Gastrocnemius medialis (tissue), 4 donors: ENCODE results near the gene TCERG1L.
"Not testable (repeated sequence)": the region's sequence is repeated elsewhere in the genome, so short reads cannot be mapped to it uniquely, and the experiment has no call there.

Source experiments
- POLR2A ChIP-seq, 2 donors: fragments of 450-650 bp; IDR thresholded peaks; one replicate each; pipeline ENCODE4 v1.6.1; 2017; ENCODE audit warnings: antibody characterized with exemption in 2 of 2, mild to moderate bottlenecking in 2 of 2, moderate library complexity in 2 of 2
- TF ChIP-seq, protein P1 (sequence below), 5 experiments: fragments of 450-650 bp in 3 of 5; fragments of 200-600 bp in 2 of 5; sonication (generic) in 2 of 5; IDR thresholded peaks in 4 of 5; conservative IDR thresholded peaks in 1 of 5; 1 replicate in 4 of 5; 2 replicates in 1 of 5; pipeline ENCODE4 v1.5.1; 2016 to 2019; ENCODE audit warnings: antibody characterized with exemption in 5 of 5, mild to moderate bottlenecking in 3 of 5, moderate library complexity in 3 of 5

DNA sequence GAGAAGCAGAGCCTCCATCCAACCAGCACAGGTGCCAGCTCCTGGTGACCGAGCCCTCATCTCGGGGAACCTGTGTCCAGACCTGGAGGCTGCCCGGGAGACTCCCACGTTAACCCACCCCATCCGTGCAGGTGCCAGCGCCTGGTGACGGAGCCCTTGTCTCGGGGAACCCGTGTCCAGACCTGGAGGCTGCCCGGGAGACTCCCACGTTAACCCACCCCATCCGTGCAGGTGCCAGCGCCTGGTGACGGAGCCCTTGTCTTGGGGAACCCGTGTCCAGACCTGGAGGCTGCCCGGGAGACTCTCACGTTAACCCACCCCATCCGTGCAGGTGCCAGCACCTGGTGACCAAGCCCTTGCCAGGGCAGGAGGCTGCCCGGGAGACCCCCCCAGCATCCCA is 11.1 kb upstream of the TCERG1L start:
- TF ChIP-seq, protein P1, sequence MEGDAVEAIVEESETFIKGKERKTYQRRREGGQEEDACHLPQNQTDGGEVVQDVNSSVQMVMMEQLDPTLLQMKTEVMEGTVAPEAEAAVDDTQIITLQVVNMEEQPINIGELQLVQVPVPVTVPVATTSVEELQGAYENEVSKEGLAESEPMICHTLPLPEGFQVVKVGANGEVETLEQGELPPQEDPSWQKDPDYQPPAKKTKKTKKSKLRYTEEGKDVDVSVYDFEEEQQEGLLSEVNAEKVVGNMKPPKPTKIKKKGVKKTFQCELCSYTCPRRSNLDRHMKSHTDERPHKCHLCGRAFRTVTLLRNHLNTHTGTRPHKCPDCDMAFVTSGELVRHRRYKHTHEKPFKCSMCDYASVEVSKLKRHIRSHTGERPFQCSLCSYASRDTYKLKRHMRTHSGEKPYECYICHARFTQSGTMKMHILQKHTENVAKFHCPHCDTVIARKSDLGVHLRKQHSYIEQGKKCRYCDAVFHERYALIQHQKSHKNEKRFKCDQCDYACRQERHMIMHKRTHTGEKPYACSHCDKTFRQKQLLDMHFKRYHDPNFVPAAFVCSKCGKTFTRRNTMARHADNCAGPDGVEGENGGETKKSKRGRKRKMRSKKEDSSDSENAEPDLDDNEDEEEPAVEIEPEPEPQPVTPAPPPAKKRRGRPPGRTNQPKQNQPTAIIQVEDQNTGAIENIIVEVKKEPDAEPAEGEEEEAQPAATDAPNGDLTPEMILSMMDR (IDR thresholded peaks at IDR 0.05 in 4 of 5, conservative IDR thresholded peaks at IDR 0.05 in 1 of 5) = not testable (repeated sequence)
- TF ChIP-seq POLR2A (IDR thresholded peaks at IDR 0.05) = not testable (repeated sequence)
